GM12891 (cell line): Measurements from ENCODE around the gene HOXD1.

Experiments used
- PAX5 ChIP-seq: IDR thresholded peaks from 2 replicates; pipeline ENCODE4 v1.6.1; 2011; ENCODE audit warnings: low read length, moderate library complexity, mild to moderate bottlenecking; ENCODE audit not compliant: insufficient read depth, severe bottlenecking
- POLR2A ChIP-seq: IDR thresholded peaks from 2 replicates; pipeline ENCODE4 v1.6.1; 2011; ENCODE audit warnings: low read depth, low read length, control low read depth
- POLR2AphosphoS5 ChIP-seq: IDR thresholded peaks from 2 replicates; pipeline ENCODE4 v1.6.1; 2011; ENCODE audit warnings: low read depth, low read length, control low read depth
- TAF1 ChIP-seq: IDR thresholded peaks from 2 replicates; pipeline ENCODE4 v1.6.1; 2011; ENCODE audit warnings: low read depth, low read length, control low read depth

- TF ChIP-seq TAF1 (no peak), POLR2AphosphoS5 (no peak), POLR2A (no peak), PAX5 (no peak)
These were observed at the start of gene HOXD1 for GRCh38 chr2:176187899-176188773.
